Liver (tissue), 9 donors: ENCODE data around the gene ESPN. TPM values are rescaled to one million over a fixed set of nuclear protein-coding genes. Genes with fewer than 3 reads are reported as not detected.

Experiments
- DNase-seq: peaks from one replicate; pipeline ENCODE4 v3.0.0-alpha.2; 2017; ENCODE audit warnings: low spot score
- H3K27ac ChIP-seq, 2 donors: one replicate each; pipeline ENCODE4 v1.7.0; 2013; ENCODE audit warnings: inconsistent platforms in 2 of 2, low read length in 2 of 2, control low read depth in 1 of 2, low read depth in 1 of 2, mild to moderate bottlenecking in 1 of 2
- H3K27me3 ChIP-seq, 4 donors: one replicate each; pipeline versions ENCODE4 v1.6.1 to v1.7.0; 2013; ENCODE audit warnings: low read length in 3 of 4, inconsistent platforms in 1 of 4, mild to moderate bottlenecking in 1 of 4, moderate library complexity in 1 of 4; ENCODE audit not compliant: control insufficient read depth in 4 of 4, insufficient read depth in 4 of 4
- H3K36me3 ChIP-seq, 4 donors: one replicate each; pipeline versions ENCODE4 v1.6.1 to v1.7.0; 2013; ENCODE audit warnings: low read length in 3 of 4, mild to moderate bottlenecking in 3 of 4, low read depth in 1 of 4, moderate library complexity in 1 of 4; ENCODE audit not compliant: control insufficient read depth in 4 of 4, insufficient read depth in 3 of 4
- H3K4me1 ChIP-seq, 4 donors: one replicate each; pipeline versions ENCODE4 v1.6.1 to v1.7.0; 2013; ENCODE audit warnings: low read length in 3 of 4, mild to moderate bottlenecking in 3 of 4, moderate library complexity in 1 of 4; ENCODE audit not compliant: control insufficient read depth in 4 of 4, insufficient read depth in 4 of 4
- H3K4me3 ChIP-seq, 3 donors: one replicate each; pipeline versions ENCODE4 v1.6.1 to v1.7.0; 2013; ENCODE audit warnings: low read length in 3 of 3, control low read depth in 1 of 3, low read depth in 1 of 3, mild to moderate bottlenecking in 1 of 3
- H3K9ac ChIP-seq, 2 donors: one replicate each; pipeline ENCODE4 v1.7.0; 2013; ENCODE audit warnings: low read length in 2 of 2, mild to moderate bottlenecking in 2 of 2, moderate library complexity in 2 of 2, control low read depth in 1 of 2, low read depth in 1 of 2
- H3K9me3 ChIP-seq, 4 donors: one replicate each; pipeline versions ENCODE4 v1.6.1 to v1.7.0; 2013; ENCODE audit warnings: low read length in 3 of 4; ENCODE audit not compliant: control insufficient read depth in 4 of 4
- EGR1 ChIP-seq, 2 donors: IDR thresholded peaks; 2 replicates each; pipeline ENCODE4 v1.6.1; 2016 to 2018; ENCODE audit warnings: antibody characterized with exemption in 2 of 2, low read depth in 2 of 2
- FOXA1 ChIP-seq: IDR thresholded peaks from 2 replicates; pipeline ENCODE4 v1.6.1; 2016; ENCODE audit warnings: antibody characterized with exemption
- FOXA2 ChIP-seq: IDR thresholded peaks from 2 replicates; pipeline ENCODE4 v1.6.1; 2016; ENCODE audit warnings: antibody characterized with exemption
- GABPA ChIP-seq, 2 donors: IDR thresholded peaks in 1 of 2; conservative IDR thresholded peaks in 1 of 2; 2 replicates each; pipeline ENCODE4 v1.6.1; 2016; ENCODE audit warnings: antibody characterized with exemption in 2 of 2, mild to moderate bottlenecking in 1 of 2, moderate library complexity in 1 of 2
- HNF4A ChIP-seq, 2 donors: conservative IDR thresholded peaks; 2 replicates each; pipeline ENCODE4 v1.6.1; 2016; ENCODE audit warnings: antibody characterized with exemption in 2 of 2, mild to moderate bottlenecking in 2 of 2
- HNF4G ChIP-seq: IDR thresholded peaks from 2 replicates; pipeline ENCODE4 v1.6.1; 2016; ENCODE audit warnings: antibody characterized with exemption
- JUND ChIP-seq, 2 donors: IDR thresholded peaks; 2 replicates each; pipeline ENCODE4 v1.6.1; 2016; ENCODE audit warnings: antibody characterized with exemption in 2 of 2
- NR2F2 ChIP-seq: IDR thresholded peaks from 2 replicates; pipeline ENCODE4 v1.6.1; 2016; ENCODE audit warnings: antibody characterized with exemption
- RAD21 ChIP-seq, 2 donors: IDR thresholded peaks; 2 replicates each; pipeline ENCODE4 v1.6.1; 2016; ENCODE audit warnings: antibody characterized with exemption in 2 of 2, mild to moderate bottlenecking in 2 of 2
- RXRA ChIP-seq, 2 donors: IDR thresholded peaks; 2 replicates each; pipeline ENCODE4 v1.6.1; 2017 to 2018; ENCODE audit warnings: antibody characterized with exemption in 2 of 2, mild to moderate bottlenecking in 1 of 2
- SP1 ChIP-seq: IDR thresholded peaks from 2 replicates; pipeline ENCODE4 v1.6.1; 2018; ENCODE audit warnings: antibody characterized with exemption, mild to moderate bottlenecking
- TAF1 ChIP-seq: conservative IDR thresholded peaks from 2 replicates; pipeline ENCODE4 v1.6.1; 2016; ENCODE audit warnings: antibody characterized with exemption, mild to moderate bottlenecking
- YY1 ChIP-seq: IDR thresholded peaks from 2 replicates; pipeline ENCODE4 v1.6.1; 2016; ENCODE audit warnings: antibody characterized with exemption, mild to moderate bottlenecking
- WGBS: extraction: QIAGEN DNeasy Blood & Tissue Kit; methylation state at CpG from one replicate; pipeline ENCODE4 v1.1.7; 2013; 5-methylcytosine and 5-hydroxymethylcytosine counted together
- polyA plus RNA-seq, 2 donors: library from polyadenylated mRNA; stranded (reverse) in 1 of 2; unstranded in 1 of 2; fragments of 200-250 nt in 1 of 2; fragments of >200 nt in 1 of 2; fragmentation: Nextera tagmentation in 1 of 2; extraction: Ambion mirVana in 1 of 2; gene quantifications; one replicate each; pipeline versions ENCODE4 v1.2.1 to v1.2.3, GENCODE V29; 2013 to 2015
- total RNA-seq, 2 donors: library from RNA; depleted of rRNA; stranded (reverse); fragments of >200 nt; gene quantifications; one replicate each; pipeline ENCODE4 v1.2.3, GENCODE V29; 2014
- TF ChIP-seq, protein P1 (sequence below): fragments of 150-350 bp; IDR thresholded peaks from 2 replicates; pipeline ENCODE4 v1.5.1; 2017; ENCODE audit warnings: improper control_type of control experiment, low read depth, low read length; ENCODE audit not compliant: missing input control
- TF ChIP-seq, protein P2 (sequence below): IDR thresholded peaks from 2 replicates; pipeline ENCODE4 v1.6.1; 2016; ENCODE audit warnings: antibody characterized with exemption
- TF ChIP-seq, protein P3 (sequence below): IDR thresholded peaks from 2 replicates; pipeline ENCODE4 v1.6.1; 2016; ENCODE audit warnings: antibody characterized with exemption, mild to moderate bottlenecking
- TF ChIP-seq, protein P4 (sequence below): IDR thresholded peaks from 2 replicates; pipeline ENCODE4 v1.6.1; 2016; ENCODE audit warnings: antibody characterized with exemption
- TF ChIP-seq, protein P5 (sequence below): IDR thresholded peaks from 2 replicates; pipeline ENCODE4 v1.6.1; 2016; ENCODE audit warnings: antibody characterized with exemption
- donor health status: healthy.
- donor health status: healthy.
- donor health status: healthy.
- donor health status: healthy.
- donor health status: healthy.

ESPN gene
- total and polyA plus RNA-seq, 4 donors = 61.5 to 103 (median 68.2) TPM

DNA sequence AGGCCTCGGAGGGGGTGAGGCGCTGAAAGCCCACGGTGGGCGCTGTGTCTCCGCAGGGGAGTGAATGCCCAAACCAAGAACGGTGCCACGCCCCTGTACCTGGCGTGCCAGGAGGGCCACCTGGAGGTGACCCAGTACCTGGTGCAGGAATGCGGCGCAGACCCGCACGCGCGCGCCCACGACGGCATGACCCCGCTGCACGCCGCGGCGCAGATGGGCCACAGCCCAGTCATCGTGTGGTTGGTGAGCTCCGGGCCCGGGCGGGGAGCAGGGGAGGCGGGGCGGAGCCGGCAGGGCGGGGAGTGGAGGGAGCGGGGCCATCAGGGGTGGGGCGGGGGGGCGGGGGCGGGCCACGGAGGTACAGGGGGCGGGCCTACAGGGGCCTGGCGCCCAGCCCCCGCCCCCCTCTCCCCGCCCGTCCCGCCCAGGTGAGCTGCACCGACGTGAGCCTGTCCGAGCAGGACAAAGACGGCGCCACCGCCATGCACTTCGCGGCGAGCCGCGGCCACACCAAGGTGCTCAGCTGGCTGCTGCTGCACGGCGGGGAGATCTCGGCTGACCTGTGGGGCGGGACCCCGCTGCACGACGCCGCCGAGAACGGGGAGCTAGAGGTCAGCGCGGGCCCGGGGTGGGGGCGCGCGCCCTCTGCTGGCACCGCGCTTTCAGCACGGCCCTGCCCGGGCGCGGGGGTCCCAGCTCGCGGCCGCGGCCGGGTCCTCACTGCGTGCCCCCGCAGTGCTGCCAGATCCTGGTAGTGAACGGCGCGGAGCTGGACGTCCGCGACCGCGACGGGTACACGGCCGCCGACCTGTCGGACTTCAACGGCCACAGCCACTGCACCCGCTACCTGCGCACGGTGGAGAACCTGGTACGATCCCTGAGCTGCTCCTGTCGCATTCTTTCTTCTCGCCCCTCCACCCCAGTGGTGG is 15.9 kb downstream of the ESPN start:
- TF ChIP-seq, protein P1, sequence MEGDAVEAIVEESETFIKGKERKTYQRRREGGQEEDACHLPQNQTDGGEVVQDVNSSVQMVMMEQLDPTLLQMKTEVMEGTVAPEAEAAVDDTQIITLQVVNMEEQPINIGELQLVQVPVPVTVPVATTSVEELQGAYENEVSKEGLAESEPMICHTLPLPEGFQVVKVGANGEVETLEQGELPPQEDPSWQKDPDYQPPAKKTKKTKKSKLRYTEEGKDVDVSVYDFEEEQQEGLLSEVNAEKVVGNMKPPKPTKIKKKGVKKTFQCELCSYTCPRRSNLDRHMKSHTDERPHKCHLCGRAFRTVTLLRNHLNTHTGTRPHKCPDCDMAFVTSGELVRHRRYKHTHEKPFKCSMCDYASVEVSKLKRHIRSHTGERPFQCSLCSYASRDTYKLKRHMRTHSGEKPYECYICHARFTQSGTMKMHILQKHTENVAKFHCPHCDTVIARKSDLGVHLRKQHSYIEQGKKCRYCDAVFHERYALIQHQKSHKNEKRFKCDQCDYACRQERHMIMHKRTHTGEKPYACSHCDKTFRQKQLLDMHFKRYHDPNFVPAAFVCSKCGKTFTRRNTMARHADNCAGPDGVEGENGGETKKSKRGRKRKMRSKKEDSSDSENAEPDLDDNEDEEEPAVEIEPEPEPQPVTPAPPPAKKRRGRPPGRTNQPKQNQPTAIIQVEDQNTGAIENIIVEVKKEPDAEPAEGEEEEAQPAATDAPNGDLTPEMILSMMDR = no peak
- TF ChIP-seq EGR1 (IDR thresholded peaks at IDR 0.05; ENCODE audit: low read depth in 2 of 2) = no peak
- no peak for TF ChIP-seq SP1
- TF ChIP-seq FOXA1 = no peak
- no peak for TF ChIP-seq NR2F2
- no peak for TF ChIP-seq GABPA (IDR thresholded peaks at IDR 0.05 in 1 of 2, conservative IDR thresholded peaks at IDR 0.05 in 1 of 2)
- Histone ChIP-seq H3K27ac (no peak overlapping the region), H3K4me1 (peaks cover 6 to 23% (median 17%) of the 10 kb centered on the region in 4 donors), H3K9ac (no peak overlapping the region), H3K27me3 (no peaks in the 10 kb centered on the region), H3K36me3 (no peaks in the 10 kb centered on the region), H3K9me3 (no peaks in the 10 kb centered on the region), H3K4me3 (no peak overlapping the region)
- 10% methylated on average over 101 of the region's 101 CpGs for WGBS
- peak; percentile 79 for DNase-seq

DNA sequence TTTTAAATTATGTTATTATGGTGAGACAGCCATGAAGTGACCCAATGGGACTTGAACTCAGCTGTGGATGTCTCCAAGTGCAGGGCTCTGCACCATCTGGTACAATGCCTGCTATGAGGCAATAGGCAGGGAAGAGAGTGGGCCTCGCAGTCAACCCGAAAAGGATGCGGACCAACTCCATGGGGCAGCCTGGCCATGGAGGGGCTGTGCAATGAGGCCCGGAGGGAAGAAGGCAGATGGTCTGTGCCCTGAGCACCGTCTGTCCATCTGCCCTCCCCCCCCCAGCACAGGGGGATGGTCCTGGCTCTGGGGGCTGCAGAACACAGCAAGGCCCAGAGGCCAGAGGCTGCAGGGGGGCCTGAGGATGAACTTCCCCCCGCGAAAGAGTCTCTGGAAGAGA is 17.0 kb downstream of the ESPN start:
- DNase-seq = no peak
- no peak for TF ChIP-seq FOXA2
- no peak for TF ChIP-seq YY1
- no peak for TF ChIP-seq HNF4G
- no peak for TF ChIP-seq EGR1 (IDR thresholded peaks at IDR 0.05; ENCODE audit: low read depth in 2 of 2)
- no peak for TF ChIP-seq GABPA (IDR thresholded peaks at IDR 0.05 in 1 of 2, conservative IDR thresholded peaks at IDR 0.05 in 1 of 2)
- TF ChIP-seq, protein P2, sequence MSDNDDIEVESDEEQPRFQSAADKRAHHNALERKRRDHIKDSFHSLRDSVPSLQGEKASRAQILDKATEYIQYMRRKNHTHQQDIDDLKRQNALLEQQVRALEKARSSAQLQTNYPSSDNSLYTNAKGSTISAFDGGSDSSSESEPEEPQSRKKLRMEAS = no peak
- TF ChIP-seq, protein P3, sequence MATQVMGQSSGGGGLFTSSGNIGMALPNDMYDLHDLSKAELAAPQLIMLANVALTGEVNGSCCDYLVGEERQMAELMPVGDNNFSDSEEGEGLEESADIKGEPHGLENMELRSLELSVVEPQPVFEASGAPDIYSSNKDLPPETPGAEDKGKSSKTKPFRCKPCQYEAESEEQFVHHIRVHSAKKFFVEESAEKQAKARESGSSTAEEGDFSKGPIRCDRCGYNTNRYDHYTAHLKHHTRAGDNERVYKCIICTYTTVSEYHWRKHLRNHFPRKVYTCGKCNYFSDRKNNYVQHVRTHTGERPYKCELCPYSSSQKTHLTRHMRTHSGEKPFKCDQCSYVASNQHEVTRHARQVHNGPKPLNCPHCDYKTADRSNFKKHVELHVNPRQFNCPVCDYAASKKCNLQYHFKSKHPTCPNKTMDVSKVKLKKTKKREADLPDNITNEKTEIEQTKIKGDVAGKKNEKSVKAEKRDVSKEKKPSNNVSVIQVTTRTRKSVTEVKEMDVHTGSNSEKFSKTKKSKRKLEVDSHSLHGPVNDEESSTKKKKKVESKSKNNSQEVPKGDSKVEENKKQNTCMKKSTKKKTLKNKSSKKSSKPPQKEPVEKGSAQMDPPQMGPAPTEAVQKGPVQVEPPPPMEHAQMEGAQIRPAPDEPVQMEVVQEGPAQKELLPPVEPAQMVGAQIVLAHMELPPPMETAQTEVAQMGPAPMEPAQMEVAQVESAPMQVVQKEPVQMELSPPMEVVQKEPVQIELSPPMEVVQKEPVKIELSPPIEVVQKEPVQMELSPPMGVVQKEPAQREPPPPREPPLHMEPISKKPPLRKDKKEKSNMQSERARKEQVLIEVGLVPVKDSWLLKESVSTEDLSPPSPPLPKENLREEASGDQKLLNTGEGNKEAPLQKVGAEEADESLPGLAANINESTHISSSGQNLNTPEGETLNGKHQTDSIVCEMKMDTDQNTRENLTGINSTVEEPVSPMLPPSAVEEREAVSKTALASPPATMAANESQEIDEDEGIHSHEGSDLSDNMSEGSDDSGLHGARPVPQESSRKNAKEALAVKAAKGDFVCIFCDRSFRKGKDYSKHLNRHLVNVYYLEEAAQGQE = no peak
- TF ChIP-seq, protein P4, sequence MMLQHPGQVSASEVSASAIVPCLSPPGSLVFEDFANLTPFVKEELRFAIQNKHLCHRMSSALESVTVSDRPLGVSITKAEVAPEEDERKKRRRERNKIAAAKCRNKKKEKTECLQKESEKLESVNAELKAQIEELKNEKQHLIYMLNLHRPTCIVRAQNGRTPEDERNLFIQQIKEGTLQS = no peak
- no peak for TF ChIP-seq FOXA1
- TF ChIP-seq, protein P5, sequence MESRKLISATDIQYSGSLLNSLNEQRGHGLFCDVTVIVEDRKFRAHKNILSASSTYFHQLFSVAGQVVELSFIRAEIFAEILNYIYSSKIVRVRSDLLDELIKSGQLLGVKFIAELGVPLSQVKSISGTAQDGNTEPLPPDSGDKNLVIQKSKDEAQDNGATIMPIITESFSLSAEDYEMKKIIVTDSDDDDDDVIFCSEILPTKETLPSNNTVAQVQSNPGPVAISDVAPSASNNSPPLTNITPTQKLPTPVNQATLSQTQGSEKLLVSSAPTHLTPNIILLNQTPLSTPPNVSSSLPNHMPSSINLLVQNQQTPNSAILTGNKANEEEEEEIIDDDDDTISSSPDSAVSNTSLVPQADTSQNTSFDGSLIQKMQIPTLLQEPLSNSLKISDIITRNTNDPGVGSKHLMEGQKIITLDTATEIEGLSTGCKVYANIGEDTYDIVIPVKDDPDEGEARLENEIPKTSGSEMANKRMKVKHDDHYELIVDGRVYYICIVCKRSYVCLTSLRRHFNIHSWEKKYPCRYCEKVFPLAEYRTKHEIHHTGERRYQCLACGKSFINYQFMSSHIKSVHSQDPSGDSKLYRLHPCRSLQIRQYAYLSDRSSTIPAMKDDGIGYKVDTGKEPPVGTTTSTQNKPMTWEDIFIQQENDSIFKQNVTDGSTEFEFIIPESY = no peak
- no peak for TF ChIP-seq HNF4A (conservative IDR thresholded peaks at IDR 0.05)
- no peak for TF ChIP-seq RAD21 (IDR thresholded peaks at IDR 0.05)
- no peak for TF ChIP-seq JUND (IDR thresholded peaks at IDR 0.05)
- TF ChIP-seq, protein P1 = no peak
- no peak for TF ChIP-seq RXRA (IDR thresholded peaks at IDR 0.05)
- TF ChIP-seq NR2F2 = no peak
- no peak for TF ChIP-seq SP1
- no peak for TF ChIP-seq TAF1
- no peak overlapping the region for H3K4me3 ChIP-seq
- 90% methylated on average over 7 of the region's 7 CpGs for WGBS
- H3K27me3 ChIP-seq = no peaks in the 10 kb centered on the region
- H3K9ac ChIP-seq = no peak overlapping the region
- H3K9me3 ChIP-seq = no peaks in the 10 kb centered on the region
- no peak overlapping the region for H3K27ac ChIP-seq
- no peaks in the 10 kb centered on the region for H3K36me3 ChIP-seq
- H3K4me1 ChIP-seq = peaks cover 13 to 31% (median 22%) of the 10 kb centered on the region in 4 donors
